Right lobe of liver (tissue), 6 donors: Measurements from ENCODE around the gene CEP68. TPM values are rescaled to one million over a fixed set of nuclear protein-coding genes. Genes with fewer than 3 reads are reported as not detected.
"Not testable (repeated sequence)": the region's sequence is repeated elsewhere in the genome, so short reads cannot be mapped to it uniquely, and the experiment has no call there.

Experiments
- ATAC-seq, 4 donors: fragments of 200-7000 bp; cut with Tn5 transposase; one replicate each; pipeline ENCODE4 v1.9.1; 2020; ENCODE audit warnings: mild to moderate bottlenecking in 4 of 4, moderate library complexity in 4 of 4
- DNase-seq, 3 donors: peaks; one replicate each; pipeline ENCODE4 v3.0.0-alpha.2; 2020
- H3K27ac ChIP-seq, 3 donors: fragments of 200-600 bp; one replicate each; pipeline ENCODE4 v1.8.0; 2022
- H3K27me3 ChIP-seq, 2 donors: fragments of 200-600 bp; one replicate each; pipeline ENCODE4 v1.8.0; 2022
- H3K36me3 ChIP-seq, 4 donors: fragments of 200-600 bp; sonication (generic) in 1 of 4; one replicate each; pipeline versions ENCODE4 v1.5.1 to v1.8.0; 2017 to 2022; ENCODE audit warnings: control low read depth in 1 of 4
- H3K4me1 ChIP-seq, 4 donors: fragments of 200-600 bp; sonication (generic) in 1 of 4; one replicate each; pipeline versions ENCODE4 v1.5.1 to v1.8.0; 2017 to 2022; ENCODE audit warnings: control low read depth in 1 of 4
- H3K4me3 ChIP-seq, 3 donors: fragments of 200-600 bp; one replicate each; pipeline ENCODE4 v1.8.0; 2022
- H3K9me3 ChIP-seq, 4 donors: fragments of 200-600 bp; sonication (generic) in 1 of 4; one replicate each; pipeline versions ENCODE4 v1.5.1 to v1.8.0; 2017 to 2022; ENCODE audit warnings: control low read depth in 1 of 4
- POLR2A ChIP-seq: fragments of 450-650 bp; IDR thresholded peaks from one replicate; pipeline ENCODE4 v1.6.1; 2017; ENCODE audit warnings: antibody characterized with exemption, mild to moderate bottlenecking
- WGBS: methylation state at CpG from one replicate; pipeline ENCODE4 v1.1.6; 2018; ENCODE audit warnings: low coverage, low lambda C conversion rate; ENCODE audit not compliant: insufficient coverage; ENCODE audit errors: missing lambda C conversion rate; 5-methylcytosine and 5-hydroxymethylcytosine counted together
- intact Hi-C, 2 donors: fragments of 100-400 bp; cut with DNase I; formaldehyde crosslinking; loops; one replicate each; pipeline versions ENCODE4 v1.11.2 to v1.14.1; 2022
- total RNA-seq, 6 experiments: library from RNA; depleted of rRNA in 2 of 6; stranded (reverse); fragments of >200 nt in 2 of 6; fragmentation: NEBNext Ultra II Directional in 3 of 6; extraction: Animal tissue kit (Norgen Biotek cat#: 25700) in 3 of 6; gene quantifications; one replicate each; pipeline versions ENCODE4 v1.1.0 to v1.2.4, GENCODE V29; 2016 to 2023
- TF ChIP-seq, protein P1 (sequence below), 4 donors: fragments of 200-600 bp in 3 of 4; fragments of 450-650 bp in 1 of 4; IDR thresholded peaks; one replicate each; pipeline versions ENCODE4 v1.5.1 to v1.8.0; 2016 to 2022; ENCODE audit warnings: antibody characterized with exemption in 4 of 4, mild to moderate bottlenecking in 2 of 4
- donor health status: DM: no; HTN: yes; CAD: no.
- donor health status: DM: no; HTN: no; CAD: no.
- donor health status: DM: no; HTN: no; CAD: no.
- donor health status: DM: no; HTN: yes; CAD: no.
- donor health status: DM: no; HTN: yes; CAD: no.

Gene CEP68
- total RNA-seq, 6 experiments from 2014 or later = 1.7 to 4.3 (median 3.2) TPM

DNA sequence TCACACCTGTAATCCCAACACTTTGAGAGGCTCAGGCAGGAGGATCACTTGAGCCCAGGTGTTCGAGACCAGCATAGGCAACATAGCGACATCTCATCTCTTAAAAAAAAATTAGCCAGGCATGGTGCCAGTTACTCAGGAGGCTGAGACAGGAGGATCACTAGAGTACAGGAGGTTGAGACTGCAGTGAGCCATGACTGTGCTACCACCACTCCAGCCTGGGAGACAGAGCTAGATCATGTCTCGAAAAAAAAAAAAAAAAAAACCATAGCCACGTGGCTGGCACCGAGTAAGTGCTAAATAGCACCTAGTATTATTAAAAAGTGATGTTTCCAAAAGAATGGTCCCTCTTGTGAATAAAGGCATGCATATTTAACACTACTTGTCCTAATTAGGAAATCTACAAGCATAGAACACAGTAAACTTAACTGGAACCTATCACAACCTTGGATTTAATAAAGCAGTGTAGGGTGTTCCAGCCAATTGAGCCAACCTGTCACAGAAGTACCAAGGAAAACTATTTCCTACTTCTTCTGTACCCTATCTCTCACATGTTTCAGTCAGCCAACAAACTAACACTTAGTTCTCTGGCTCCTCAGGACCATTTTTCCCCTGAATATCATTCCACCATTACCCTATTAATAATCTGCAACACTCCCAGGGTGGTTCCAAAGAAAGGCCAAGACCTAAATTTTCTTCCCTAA, 64.9 kb downstream of the CEP68 start:
- Histone ChIP-seq H3K4me3 (no peak overlapping the region), H3K9me3 (no peaks in the 10 kb centered on the region), H3K4me1 (peaks cover 0 to 62% (median 17%) of the 10 kb centered on the region in 4 donors), H3K36me3 (no peaks in the 10 kb centered on the region), H3K27me3 (no peaks in the 10 kb centered on the region), H3K27ac (no peak overlapping the region)
- intact Hi-C loops = no loop called here
- DNase-seq (no peak), ATAC-seq (no peak)
- 54% methylated on average over 5 of the region's 5 CpGs for WGBS
- TF ChIP-seq, protein P1, sequence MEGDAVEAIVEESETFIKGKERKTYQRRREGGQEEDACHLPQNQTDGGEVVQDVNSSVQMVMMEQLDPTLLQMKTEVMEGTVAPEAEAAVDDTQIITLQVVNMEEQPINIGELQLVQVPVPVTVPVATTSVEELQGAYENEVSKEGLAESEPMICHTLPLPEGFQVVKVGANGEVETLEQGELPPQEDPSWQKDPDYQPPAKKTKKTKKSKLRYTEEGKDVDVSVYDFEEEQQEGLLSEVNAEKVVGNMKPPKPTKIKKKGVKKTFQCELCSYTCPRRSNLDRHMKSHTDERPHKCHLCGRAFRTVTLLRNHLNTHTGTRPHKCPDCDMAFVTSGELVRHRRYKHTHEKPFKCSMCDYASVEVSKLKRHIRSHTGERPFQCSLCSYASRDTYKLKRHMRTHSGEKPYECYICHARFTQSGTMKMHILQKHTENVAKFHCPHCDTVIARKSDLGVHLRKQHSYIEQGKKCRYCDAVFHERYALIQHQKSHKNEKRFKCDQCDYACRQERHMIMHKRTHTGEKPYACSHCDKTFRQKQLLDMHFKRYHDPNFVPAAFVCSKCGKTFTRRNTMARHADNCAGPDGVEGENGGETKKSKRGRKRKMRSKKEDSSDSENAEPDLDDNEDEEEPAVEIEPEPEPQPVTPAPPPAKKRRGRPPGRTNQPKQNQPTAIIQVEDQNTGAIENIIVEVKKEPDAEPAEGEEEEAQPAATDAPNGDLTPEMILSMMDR (IDR thresholded peaks at IDR 0.05) = no peak
- no peak for TF ChIP-seq POLR2A

DNA sequence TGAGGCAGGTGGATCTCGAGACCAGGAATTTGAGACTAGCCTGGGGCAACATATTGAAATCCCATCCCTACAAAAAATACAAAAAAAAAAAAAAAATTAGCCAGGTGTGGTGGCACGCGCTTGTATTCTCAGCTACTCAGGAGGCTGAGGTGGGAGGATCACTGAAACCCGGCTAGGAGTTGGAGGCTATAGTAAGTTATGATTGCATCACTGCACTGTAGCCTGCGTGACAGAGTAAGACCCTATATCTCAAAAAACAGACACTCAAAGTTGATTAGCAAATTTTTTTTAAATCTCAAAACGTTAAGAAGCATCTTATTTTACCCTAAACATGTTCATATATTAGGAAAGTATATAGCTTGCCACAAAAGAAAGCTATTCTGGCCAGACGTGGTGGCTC, 66.1 kb downstream of the CEP68 start:
- H3K27me3 ChIP-seq = no peaks in the 10 kb centered on the region
- H3K36me3 ChIP-seq = no peaks in the 10 kb centered on the region
- intact Hi-C loops = no loop called here
- no peak overlapping the region for H3K27ac ChIP-seq
- peaks cover 0 to 70% (median 21%) of the 10 kb centered on the region in 4 donors for H3K4me1 ChIP-seq
- no peak overlapping the region for H3K4me3 ChIP-seq
- 69% methylated on average over 7 of the region's 7 CpGs for WGBS
- ATAC-seq (no peak), DNase-seq (no peak)
- no peaks in the 10 kb centered on the region for H3K9me3 ChIP-seq
- no peak for TF ChIP-seq POLR2A
- TF ChIP-seq, protein P1 (IDR thresholded peaks at IDR 0.05) = no peak

DNA sequence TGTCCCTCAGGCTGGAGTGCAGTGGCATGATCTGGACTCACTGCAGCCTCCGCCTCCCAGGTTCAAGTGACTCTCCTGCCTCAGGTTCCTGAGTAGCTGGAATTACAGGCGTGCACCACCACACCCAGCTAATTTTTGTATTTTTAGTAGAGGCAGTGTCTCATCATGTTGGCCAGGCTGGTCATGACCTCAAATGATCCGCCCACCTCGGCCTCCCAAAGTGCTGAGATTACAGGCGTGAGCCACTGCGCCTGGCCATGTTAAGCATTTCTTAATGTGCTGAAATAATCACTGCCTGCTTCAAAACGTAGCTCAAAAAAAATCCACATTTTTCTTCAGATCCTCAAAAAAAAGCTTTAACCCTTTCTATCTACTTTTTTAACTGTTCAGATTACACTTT, 69.2 kb downstream of the CEP68 start:
- intact Hi-C loops, H3K9me3 ChIP-seq, H3K4me3 ChIP-seq, H3K36me3 ChIP-seq, DNase-seq, H3K27me3 ChIP-seq, ATAC-seq: not testable (repeated sequence)
- 22% methylated on average over 7 of the region's 7 CpGs for WGBS
- Histone ChIP-seq H3K27ac (peak overlapping the region in 1 of 3 donors; percentile 26), H3K4me1 (peaks cover 0 to 54% (median 14%) of the 10 kb centered on the region in 4 donors)

DNA sequence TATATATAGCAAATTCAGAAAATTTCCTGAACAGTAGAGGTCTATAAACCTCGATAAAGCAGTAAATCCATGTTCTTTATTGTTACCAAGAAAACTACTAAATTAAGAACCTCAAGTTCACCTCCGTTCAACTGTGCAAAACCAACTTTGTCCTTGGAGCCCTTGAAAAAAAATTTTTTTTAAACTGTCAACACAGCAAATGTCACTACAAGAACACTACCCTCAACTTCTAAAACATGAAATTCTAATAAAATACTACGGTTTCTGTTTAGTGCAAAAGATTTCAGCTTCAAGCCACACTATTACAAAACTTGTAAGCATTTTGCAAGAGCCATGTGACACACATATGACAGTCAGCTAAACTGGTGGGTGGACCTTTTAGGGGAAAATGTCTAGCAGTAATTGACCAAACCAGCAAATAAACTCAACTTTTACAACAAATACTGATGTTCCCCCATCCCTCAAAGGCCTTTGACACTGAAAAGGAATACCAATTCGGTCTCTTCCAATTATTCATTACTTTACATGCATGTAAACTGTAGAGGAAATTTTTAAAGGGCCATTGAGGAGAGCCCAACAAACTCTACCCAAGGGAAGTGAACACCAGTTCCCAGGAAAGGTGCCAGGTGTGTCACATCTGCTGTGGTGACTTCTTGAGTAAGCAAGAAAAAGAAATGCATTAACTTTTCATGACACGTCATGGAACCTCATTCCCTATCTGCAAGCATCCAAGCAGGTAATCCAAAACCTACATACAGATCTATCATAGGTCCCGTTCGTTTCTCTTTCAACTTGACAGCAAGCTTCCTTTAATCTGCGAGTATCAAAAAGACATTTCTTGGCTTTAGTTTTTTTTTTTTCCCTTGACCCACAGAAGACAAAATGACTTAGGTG, 72.3 kb downstream of the CEP68 start:
- DNase-seq (peak in 1 of 3 donors; percentile 59), ATAC-seq (peak in 3 of 4 donors; percentile 2 to 6 (median 2))
- Histone ChIP-seq H3K4me3 (peak overlapping the region; percentile 85 to 89 (median 87)), H3K27me3 (no peaks in the 10 kb centered on the region), H3K36me3 (no peaks in the 10 kb centered on the region), H3K27ac (peak overlapping the region; percentile 94 to 98 (median 98)), H3K4me1 (peaks cover 0 to 48% (median 14%) of the 10 kb centered on the region in 4 donors), H3K9me3 (no peaks in the 10 kb centered on the region)
- 2% methylated on average over 8 of the region's 8 CpGs for WGBS
- intact Hi-C loops = no loop called here
- TF ChIP-seq, protein P1 (IDR thresholded peaks at IDR 0.05) = no peak
- peak; percentile 19 for TF ChIP-seq POLR2A
